Activated CD4-positive, alpha-beta T cell treated with anti-CD3 and anti-CD28 coated beads, Interleukin-2, amount 50 U/mL, for 16 hours (primary cell): ENCODE results near the gene FXYD6.
A peak's percentile ranks its signal among the peaks of the same experiment; 100 is the strongest.

Experiments used
- DNase-seq: peaks from one replicate; pipeline ENCODE4 v3.0.0-alpha.2; 2020

Gene FXYD6

GRCh38 chr11:117828611-117829368 lies 47.7 kb downstream of the FXYD6 start:
- DNase-seq, result peak; percentile 76

GRCh38 chr11:117827521-117828511 lies 48.6 kb downstream of the FXYD6 start:
- no peak for DNase-seq

GRCh38 chr11:117826832-117827231 lies 49.6 kb downstream of the FXYD6 start:
- no peak for DNase-seq

GRCh38 chr11:117826190-117826570 lies 50.3 kb downstream of the FXYD6 start:
- no peak for DNase-seq

GRCh38 chr11:117825538-117826189 lies 50.8 kb downstream of the FXYD6 start:
- DNase-seq, result no peak

- DNase-seq, result no peak
Observed at GRCh38 chr11:117824571-117825537, 51.6 kb downstream of the FXYD6 start, which contains the start of gene FXYD2. FXYD2 (minus strand) TSS chr11:117824744; CDS start chr11:117824678, 66 bp downstream.

GRCh38 chr11:117823946-117824420 lies 52.5 kb downstream of the FXYD6 start:
- no peak for DNase-seq

GRCh38 chr11:117823294-117823945 lies 53.0 kb downstream of the FXYD6 start:
- DNase-seq, result no peak

- peak; percentile 43 for DNase-seq
Observed at GRCh38 chr11:117822074-117823033, 54.1 kb downstream of the FXYD6 start.

GRCh38 chr11:117821431-117821830 lies 55.0 kb downstream of the FXYD6 start:
- DNase-seq, result no peak

- DNase-seq, result no peak
Observed at GRCh38 chr11:117820516-117820915, 55.9 kb downstream of the FXYD6 start.

- no peak for DNase-seq
Observed at GRCh38 chr11:117820071-117820470, 56.4 kb downstream of the FXYD6 start.

GRCh38 chr11:117819096-117820040 lies 57.1 kb downstream of the FXYD6 start:
- DNase-seq, result no peak

- peak; percentile 66 for DNase-seq
Observed at GRCh38 chr11:117818041-117818873, 58.2 kb downstream of the FXYD6 start.

- DNase-seq, result peak; percentile 90
Observed at GRCh38 chr11:117817368-117818040, 59.0 kb downstream of the FXYD6 start.

GRCh38 chr11:117816846-117817367 lies 59.6 kb downstream of the FXYD6 start:
- no peak for DNase-seq
